ENCODE measurements around the gene IQSEC3.
"Not testable (repeated sequence)": the region's sequence is repeated elsewhere in the genome, so short reads cannot be mapped to it uniquely, and the experiment has no call there.

IQSEC3 gene

DNA sequence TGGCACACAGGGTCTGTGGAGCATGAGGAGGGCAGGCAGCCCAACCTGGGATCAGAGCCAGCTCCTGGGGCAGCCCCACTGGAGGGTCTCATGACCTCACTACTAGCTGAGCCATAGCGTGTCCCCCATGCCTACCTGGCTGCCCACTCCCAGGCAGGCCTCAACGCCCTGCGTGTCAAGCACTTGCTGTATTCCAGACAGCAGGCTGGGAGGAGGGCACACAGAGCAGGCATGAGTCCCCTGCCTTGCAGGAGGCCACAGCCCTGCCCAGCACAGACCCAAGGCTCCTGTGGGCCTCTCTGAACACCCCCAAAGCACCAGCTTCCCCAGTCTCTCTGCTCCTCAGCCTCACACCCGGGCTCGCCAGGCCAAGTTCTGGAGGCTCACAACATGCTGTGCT, 64.0 kb downstream of the IQSEC3 start:
- H3K36me3 ChIP-seq (ENCODE audit: insufficient read depth) = no peaks in the 10 kb centered on the region
- H4K20me1 ChIP-seq (ENCODE audit: insufficient read depth) = no peaks in the 10 kb centered on the region
- H3K4me3 ChIP-seq (IDR thresholded peaks at IDR 0.05; ENCODE audit: insufficient read depth, low read depth, low read length) = no peak overlapping the region
- H3K27ac ChIP-seq = no peak overlapping the region
- H3K4me2 ChIP-seq = no peak overlapping the region
- H3K4me1 ChIP-seq (ENCODE audit: low read depth, poor library complexity, severe bottlenecking) = no peaks in the 10 kb centered on the region
- H2AFZ ChIP-seq (ENCODE audit: low read depth) = no peak overlapping the region
- H3K79me2 ChIP-seq (ENCODE audit: insufficient read depth, low read depth) = no peaks in the 10 kb centered on the region
- H3K27me3 ChIP-seq (ENCODE audit: insufficient read depth, low read depth) = peaks cover 13% of the 10 kb centered on the region; the same call in 1 of the 2 replicates
- TF ChIP-seq, protein P1, sequence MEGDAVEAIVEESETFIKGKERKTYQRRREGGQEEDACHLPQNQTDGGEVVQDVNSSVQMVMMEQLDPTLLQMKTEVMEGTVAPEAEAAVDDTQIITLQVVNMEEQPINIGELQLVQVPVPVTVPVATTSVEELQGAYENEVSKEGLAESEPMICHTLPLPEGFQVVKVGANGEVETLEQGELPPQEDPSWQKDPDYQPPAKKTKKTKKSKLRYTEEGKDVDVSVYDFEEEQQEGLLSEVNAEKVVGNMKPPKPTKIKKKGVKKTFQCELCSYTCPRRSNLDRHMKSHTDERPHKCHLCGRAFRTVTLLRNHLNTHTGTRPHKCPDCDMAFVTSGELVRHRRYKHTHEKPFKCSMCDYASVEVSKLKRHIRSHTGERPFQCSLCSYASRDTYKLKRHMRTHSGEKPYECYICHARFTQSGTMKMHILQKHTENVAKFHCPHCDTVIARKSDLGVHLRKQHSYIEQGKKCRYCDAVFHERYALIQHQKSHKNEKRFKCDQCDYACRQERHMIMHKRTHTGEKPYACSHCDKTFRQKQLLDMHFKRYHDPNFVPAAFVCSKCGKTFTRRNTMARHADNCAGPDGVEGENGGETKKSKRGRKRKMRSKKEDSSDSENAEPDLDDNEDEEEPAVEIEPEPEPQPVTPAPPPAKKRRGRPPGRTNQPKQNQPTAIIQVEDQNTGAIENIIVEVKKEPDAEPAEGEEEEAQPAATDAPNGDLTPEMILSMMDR (conservative IDR thresholded peaks at IDR 0.05; ENCODE audit: low read depth, low read length) = no peak
- no peak overlapping the region for H3K9ac ChIP-seq

DNA sequence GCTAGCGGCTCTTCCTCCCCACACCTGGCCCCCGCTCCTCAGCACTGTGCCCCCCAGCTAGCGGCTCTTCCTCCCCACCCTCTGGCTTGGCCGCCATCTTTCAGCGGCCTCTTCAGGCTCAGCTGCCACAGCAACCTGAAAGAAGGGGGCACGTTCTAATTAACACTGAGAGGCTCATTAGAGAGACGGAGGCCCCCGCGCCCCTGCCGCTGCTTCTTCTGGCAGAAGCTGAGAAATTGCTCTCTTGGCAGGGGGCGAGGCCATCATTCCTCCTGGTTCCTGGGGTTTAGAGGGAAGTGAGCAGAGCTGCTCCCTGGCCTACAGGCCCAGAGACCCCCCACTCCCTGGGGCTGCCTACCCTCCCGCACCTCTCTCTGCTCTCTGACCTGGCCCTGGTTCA, 64.4 kb downstream of the IQSEC3 start:
- H3K4me1 ChIP-seq (ENCODE audit: low read depth, poor library complexity, severe bottlenecking) = no peaks in the 10 kb centered on the region
- H2AFZ ChIP-seq (ENCODE audit: low read depth) = no peak overlapping the region
- peaks cover 13% of the 10 kb centered on the region; the same call in 1 of the 2 replicates for H3K27me3 ChIP-seq (ENCODE audit: insufficient read depth, low read depth)
- no peaks in the 10 kb centered on the region for H3K79me2 ChIP-seq (ENCODE audit: insufficient read depth, low read depth)
- no peaks in the 10 kb centered on the region for H3K36me3 ChIP-seq (ENCODE audit: insufficient read depth)
- TF ChIP-seq, protein P1 (conservative IDR thresholded peaks at IDR 0.05; ENCODE audit: low read depth, low read length) = no peak
- H4K20me1 ChIP-seq (ENCODE audit: insufficient read depth) = no peaks in the 10 kb centered on the region
- no peak overlapping the region for H3K4me2 ChIP-seq
- no peak overlapping the region for H3K27ac ChIP-seq
- no peak overlapping the region for H3K4me3 ChIP-seq (IDR thresholded peaks at IDR 0.05; ENCODE audit: insufficient read depth, low read depth, low read length)
- no peak overlapping the region for H3K9ac ChIP-seq

DNA sequence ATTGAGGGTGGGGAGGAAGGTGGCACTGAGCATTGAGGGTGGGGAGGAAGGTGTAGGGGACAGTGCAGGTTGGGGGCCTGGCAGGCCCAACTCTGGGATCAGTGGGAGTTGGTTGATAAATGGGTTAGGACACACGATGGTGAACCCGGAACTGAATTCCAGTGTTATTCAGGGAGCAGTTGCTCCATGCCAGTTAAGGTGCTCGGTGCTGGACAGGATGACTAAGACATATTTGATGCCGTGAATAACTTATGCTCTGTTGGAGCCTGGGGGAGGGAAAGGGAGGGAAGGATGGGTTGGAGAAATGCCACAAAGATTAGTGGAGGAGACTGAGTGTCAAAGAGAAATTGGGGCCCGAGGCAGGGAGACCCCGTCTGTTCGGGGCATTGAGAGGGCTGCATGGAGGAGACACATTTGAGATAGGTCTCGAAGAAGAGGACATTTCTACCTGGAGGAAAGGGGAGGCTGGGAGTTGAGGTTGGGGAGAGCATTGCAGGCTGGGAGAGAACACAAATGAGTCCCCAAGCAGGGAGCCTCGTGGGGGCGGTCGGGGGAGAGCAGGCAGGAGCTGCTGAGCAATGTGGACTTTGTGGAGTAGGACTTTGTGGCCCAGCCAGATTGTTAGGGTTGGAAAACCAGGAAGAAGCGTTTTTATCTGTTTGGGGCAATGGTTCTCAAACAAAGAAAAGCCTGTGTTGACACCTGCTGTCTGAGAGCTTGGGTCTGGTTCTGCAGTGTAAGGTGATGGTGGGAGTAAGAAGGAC, 65.3 kb downstream of the IQSEC3 start:
- peaks cover 9% of the 10 kb centered on the region; the same call in 1 of the 2 replicates for H3K27me3 ChIP-seq (ENCODE audit: insufficient read depth, low read depth)
- H4K20me1 ChIP-seq (ENCODE audit: insufficient read depth) = no peaks in the 10 kb centered on the region

DNA sequence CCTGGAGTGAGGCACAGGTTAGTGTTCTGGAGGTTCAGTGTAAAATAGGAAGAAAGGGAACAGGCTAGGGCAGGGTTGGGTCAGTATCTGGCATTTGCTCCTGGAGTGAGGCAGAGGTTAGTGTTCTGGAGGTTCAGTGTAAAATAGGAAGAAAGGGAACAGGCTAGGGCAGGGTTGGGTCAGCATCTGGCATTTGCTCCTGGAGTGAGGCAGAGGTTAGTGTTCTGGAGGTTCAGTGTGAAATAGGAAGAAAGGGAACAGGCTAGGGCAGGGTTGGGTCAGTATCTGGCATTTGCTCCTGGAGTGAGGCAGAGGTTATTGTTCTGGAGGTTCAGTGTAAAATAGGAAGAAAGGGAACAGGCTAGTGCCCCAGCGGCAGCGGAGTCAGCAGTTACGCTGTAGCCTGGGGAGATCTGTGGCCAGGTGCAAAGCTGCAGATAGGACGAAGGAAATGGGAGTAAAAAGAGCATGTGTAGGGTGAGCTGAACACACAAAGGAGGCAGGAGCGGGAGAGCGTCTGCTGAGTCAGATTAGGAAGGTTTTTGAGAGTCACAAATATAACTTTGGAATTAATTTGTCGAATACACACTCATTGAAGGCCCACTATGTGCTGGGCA, 67.2 kb downstream of the IQSEC3 start:
- not testable (repeated sequence) for H3K4me2 ChIP-seq; H4K20me1 ChIP-seq (ENCODE audit: insufficient read depth); H3K9ac ChIP-seq; H3K79me2 ChIP-seq (ENCODE audit: insufficient read depth, low read depth); H3K4me1 ChIP-seq (ENCODE audit: low read depth, poor library complexity, severe bottlenecking); H2AFZ ChIP-seq (ENCODE audit: low read depth); H3K27ac ChIP-seq; H3K4me3 ChIP-seq (IDR thresholded peaks at IDR 0.05; ENCODE audit: insufficient read depth, low read depth, low read length); H3K27me3 ChIP-seq (ENCODE audit: insufficient read depth, low read depth); H3K36me3 ChIP-seq (ENCODE audit: insufficient read depth)

More for the DNA sequence above, 65.3 kb downstream of the IQSEC3 start:
- Histone ChIP-seq H2AFZ (ENCODE audit: low read depth) (no peak overlapping the region), H3K4me2 (no peak overlapping the region), H3K27ac (no peak overlapping the region), H3K9ac (no peak overlapping the region), H3K79me2 (ENCODE audit: insufficient read depth, low read depth) (no peaks in the 10 kb centered on the region), H3K36me3 (ENCODE audit: insufficient read depth) (no peaks in the 10 kb centered on the region), H3K4me1 (ENCODE audit: low read depth, poor library complexity, severe bottlenecking) (no peaks in the 10 kb centered on the region), H3K4me3 (IDR thresholded peaks at IDR 0.05; ENCODE audit: insufficient read depth, low read depth, low read length) (no peak overlapping the region)
- TF ChIP-seq, protein P1 (conservative IDR thresholded peaks at IDR 0.05; ENCODE audit: low read depth, low read length) = no peak

DNA sequence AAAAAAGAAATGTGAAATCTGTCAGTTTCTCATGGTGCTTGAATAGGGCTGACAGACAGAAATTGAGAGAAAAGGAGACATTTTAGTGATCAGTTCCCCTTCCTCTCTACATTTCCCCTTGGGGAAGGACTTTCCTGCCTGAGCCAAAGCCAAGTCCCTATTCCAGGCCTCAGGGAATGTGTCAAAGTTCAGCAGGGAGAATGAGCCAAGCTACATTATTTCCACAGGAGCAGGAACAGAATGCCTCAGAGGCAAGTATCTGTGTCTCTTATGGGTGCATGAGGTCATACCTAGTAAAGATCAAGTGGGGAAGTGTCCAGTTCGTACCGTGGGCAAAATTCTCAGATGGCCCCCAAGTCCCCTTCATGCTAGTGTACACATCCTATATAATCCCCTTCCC, 68.6 kb downstream of the IQSEC3 start:
- Histone ChIP-seq H4K20me1 (ENCODE audit: insufficient read depth) (no peaks in the 10 kb centered on the region), H3K79me2 (ENCODE audit: insufficient read depth, low read depth) (no peaks in the 10 kb centered on the region), H3K9ac (no peak overlapping the region), H3K4me3 (IDR thresholded peaks at IDR 0.05; ENCODE audit: insufficient read depth, low read depth, low read length) (no peak overlapping the region), H3K36me3 (ENCODE audit: insufficient read depth) (no peaks in the 10 kb centered on the region), H3K27me3 (ENCODE audit: insufficient read depth, low read depth) (peaks cover 9% of the 10 kb centered on the region; the same call in 1 of the 2 replicates), H2AFZ (ENCODE audit: low read depth) (no peak overlapping the region), H3K4me2 (no peak overlapping the region), H3K4me1 (ENCODE audit: low read depth, poor library complexity, severe bottlenecking) (no peaks in the 10 kb centered on the region), H3K27ac (no peak overlapping the region)
- TF ChIP-seq, protein P1 (conservative IDR thresholded peaks at IDR 0.05; ENCODE audit: low read depth, low read length) = no peak
